Measurements from ENCODE around the gene DNAH8.
A peak's percentile ranks its signal among the peaks of the same experiment; 100 is the strongest.

Gene DNAH8

DNA sequence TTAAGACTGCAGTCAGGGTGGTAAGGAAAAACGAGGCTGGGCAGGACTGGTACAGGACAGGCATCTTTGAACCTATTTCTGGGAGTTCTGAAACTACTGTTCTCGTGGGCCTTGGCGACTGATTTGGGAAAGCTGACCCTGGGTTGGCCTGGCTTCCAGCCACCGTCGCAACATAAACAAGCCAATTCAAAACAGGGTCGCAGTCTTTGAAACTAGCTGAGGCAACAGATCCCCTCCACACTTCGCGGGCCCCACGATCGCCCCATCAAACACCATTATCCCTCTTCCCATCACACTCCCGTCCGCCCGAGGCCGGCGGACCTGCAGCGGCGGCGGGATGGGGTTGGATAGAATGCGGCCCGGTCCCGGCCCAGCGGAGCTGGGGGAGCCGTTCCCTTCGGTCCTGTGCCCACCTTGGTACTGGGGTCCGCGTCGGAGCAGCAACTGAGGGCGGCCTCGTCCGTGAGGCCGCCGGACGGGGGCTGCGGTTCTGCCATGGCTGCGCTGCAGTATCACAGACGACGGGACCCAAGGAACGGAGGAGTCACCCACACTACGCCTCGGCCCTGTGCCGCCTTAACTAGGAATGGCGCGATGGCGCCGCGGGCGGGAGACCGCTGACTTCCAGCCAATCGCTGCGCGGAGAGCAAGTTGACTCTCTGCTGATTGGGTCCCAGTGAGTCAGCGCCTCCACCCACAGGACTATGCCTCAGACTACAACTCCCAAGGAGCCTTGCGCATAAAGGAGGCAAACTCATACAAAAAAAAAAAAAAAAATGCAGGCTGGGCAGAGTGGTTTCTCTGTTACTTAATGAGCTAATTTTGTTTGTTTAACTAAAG is 12.3 kb upstream of the DNAH8 start, which contains the start of gene GLO1:
TSS of gene GLO1 (minus strand) at position 588 of the 840 bp plus-strand sequence. CDS start at position 497, 91 bp downstream.
- no peak within 1 kb of the TSS for H3K4me3 ChIP-seq (IDR thresholded peaks at IDR 0.05; ENCODE audit: insufficient read depth, low read depth, low read length)
- H3K79me2 ChIP-seq (ENCODE audit: insufficient read depth, low read depth): peaks cover 42% of the 10 kb centered on the region
- H3K27ac ChIP-seq: peak within 1 kb of the TSS; percentile 81
- no peak for TF ChIP-seq CTCF (conservative IDR thresholded peaks at IDR 0.05; ENCODE audit: low read depth, low read length)
- H3K27me3 ChIP-seq (ENCODE audit: insufficient read depth, low read depth): no peaks in the 10 kb centered on the region
- H2AFZ ChIP-seq (ENCODE audit: low read depth): peak within 1 kb of the TSS; percentile 68
- H3K9ac ChIP-seq: peak within 1 kb of the TSS; percentile 93
- no peaks in the 10 kb centered on the region for H3K36me3 ChIP-seq (ENCODE audit: insufficient read depth)
- no peaks in the 10 kb centered on the region for H4K20me1 ChIP-seq (ENCODE audit: insufficient read depth)
- H3K4me2 ChIP-seq: peak within 1 kb of the TSS; percentile 93
- H3K4me1 ChIP-seq (ENCODE audit: low read depth, poor library complexity, severe bottlenecking): peaks cover 5% of the 10 kb centered on the region

DNA sequence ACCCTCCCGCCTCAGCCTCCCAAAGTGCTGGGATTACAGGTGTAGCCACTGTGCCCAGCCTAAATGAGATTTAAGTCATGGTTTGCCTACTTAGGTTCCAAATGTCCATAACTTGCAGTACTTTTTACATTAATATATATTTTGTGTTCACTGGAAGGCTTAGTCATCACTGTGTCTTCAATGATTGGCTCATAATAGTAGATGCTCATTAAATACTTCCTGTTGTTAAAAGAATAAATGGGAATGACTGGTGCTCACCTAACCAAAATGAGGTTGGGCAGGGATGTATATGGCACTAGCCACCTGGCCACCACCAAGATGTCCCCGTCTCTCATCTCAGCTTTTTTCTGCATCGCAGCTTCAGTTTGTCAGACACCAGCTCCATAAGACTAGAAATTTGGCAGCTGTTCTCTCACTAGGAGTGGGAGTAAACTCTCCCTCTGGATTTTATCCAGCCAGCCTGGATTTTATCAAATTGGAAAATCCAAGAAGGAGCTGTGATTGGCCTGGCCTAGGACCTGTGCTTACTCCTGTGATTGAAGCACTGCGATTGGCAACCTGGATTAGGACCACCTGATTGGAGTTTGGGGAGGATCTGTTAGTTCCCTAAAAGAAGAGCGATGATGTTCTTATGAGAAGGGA is 11.0 kb upstream of the DNAH8 start:
- TF ChIP-seq CTCF (conservative IDR thresholded peaks at IDR 0.05; ENCODE audit: low read depth, low read length): no peak
- H3K27ac ChIP-seq: no peak overlapping the region
- H2AFZ ChIP-seq (ENCODE audit: low read depth): no peak overlapping the region
- H3K9ac ChIP-seq: no peak overlapping the region
- no peaks in the 10 kb centered on the region for H4K20me1 ChIP-seq (ENCODE audit: insufficient read depth)
- no peak overlapping the region for H3K4me2 ChIP-seq
- no peaks in the 10 kb centered on the region for H3K27me3 ChIP-seq (ENCODE audit: insufficient read depth, low read depth)
- peaks cover 33% of the 10 kb centered on the region for H3K79me2 ChIP-seq (ENCODE audit: insufficient read depth, low read depth)
- no peaks in the 10 kb centered on the region for H3K36me3 ChIP-seq (ENCODE audit: insufficient read depth)
- peaks cover 5% of the 10 kb centered on the region for H3K4me1 ChIP-seq (ENCODE audit: low read depth, poor library complexity, severe bottlenecking)
- no peak overlapping the region for H3K4me3 ChIP-seq (IDR thresholded peaks at IDR 0.05; ENCODE audit: insufficient read depth, low read depth, low read length)

GRCh38 chr6:38705924-38706323 is 9.2 kb upstream of the DNAH8 start:
- peaks cover 5% of the 10 kb centered on the region for H3K4me1 ChIP-seq (ENCODE audit: low read depth, poor library complexity, severe bottlenecking)
- H3K27ac ChIP-seq: no peak overlapping the region
- H3K9ac ChIP-seq: no peak overlapping the region
- H3K79me2 ChIP-seq (ENCODE audit: insufficient read depth, low read depth): peaks cover 16% of the 10 kb centered on the region
- no peaks in the 10 kb centered on the region for H3K27me3 ChIP-seq (ENCODE audit: insufficient read depth, low read depth)
- H2AFZ ChIP-seq (ENCODE audit: low read depth): no peak overlapping the region
- H3K4me2 ChIP-seq: no peak overlapping the region
- no peaks in the 10 kb centered on the region for H3K36me3 ChIP-seq (ENCODE audit: insufficient read depth)
- no peaks in the 10 kb centered on the region for H4K20me1 ChIP-seq (ENCODE audit: insufficient read depth)
- no peak for TF ChIP-seq CTCF (conservative IDR thresholded peaks at IDR 0.05; ENCODE audit: low read depth, low read length)
- no peak overlapping the region for H3K4me3 ChIP-seq (IDR thresholded peaks at IDR 0.05; ENCODE audit: insufficient read depth, low read depth, low read length)

GRCh38 chr6:38708496-38708895 is 6.6 kb upstream of the DNAH8 start:
- TF ChIP-seq CTCF (conservative IDR thresholded peaks at IDR 0.05; ENCODE audit: low read depth, low read length): no peak
- H2AFZ ChIP-seq (ENCODE audit: low read depth): no peak overlapping the region
- H3K4me1 ChIP-seq (ENCODE audit: low read depth, poor library complexity, severe bottlenecking): peaks cover 3% of the 10 kb centered on the region
- no peak overlapping the region for H3K27ac ChIP-seq
- H3K79me2 ChIP-seq (ENCODE audit: insufficient read depth, low read depth): no peaks in the 10 kb centered on the region
- H3K4me2 ChIP-seq: no peak overlapping the region
- no peaks in the 10 kb centered on the region for H3K36me3 ChIP-seq (ENCODE audit: insufficient read depth)
- no peaks in the 10 kb centered on the region for H3K27me3 ChIP-seq (ENCODE audit: insufficient read depth, low read depth)
- H3K4me3 ChIP-seq (IDR thresholded peaks at IDR 0.05; ENCODE audit: insufficient read depth, low read depth, low read length): no peak overlapping the region
- no peak overlapping the region for H3K9ac ChIP-seq
- no peaks in the 10 kb centered on the region for H4K20me1 ChIP-seq (ENCODE audit: insufficient read depth)

Measured in KMS-11 (cell line).